Measurements from ENCODE around the gene NAP1L4. TPM values are rescaled to one million over a fixed set of nuclear protein-coding genes. Genes with fewer than 3 reads are reported as not detected.
"Not testable (repeated sequence)": the region's sequence is repeated elsewhere in the genome, so short reads cannot be mapped to it uniquely, and the experiment has no call there.

Gene NAP1L4
- total RNA-seq, 1 donor from 2014 or later, result 263 TPM

DNA sequence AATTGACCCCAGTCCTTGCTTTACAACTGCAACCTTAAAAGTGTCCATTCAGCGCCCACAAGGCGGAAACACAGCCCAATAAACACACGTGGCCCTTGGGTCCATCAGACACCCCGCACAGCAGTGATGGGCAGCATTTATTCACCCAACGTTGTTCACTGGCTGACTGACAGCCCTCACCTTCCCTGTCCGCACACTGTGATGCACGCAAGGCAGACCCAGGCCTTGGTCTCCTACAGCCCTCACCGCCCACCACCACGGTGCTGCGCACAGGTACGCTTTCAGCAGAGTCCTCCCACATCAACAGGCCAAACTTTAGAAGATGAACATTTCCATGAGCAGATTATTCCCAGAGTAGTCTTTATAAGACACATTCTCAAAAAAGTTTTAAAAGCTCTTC lies 42.2 kb downstream of the NAP1L4 start:
- peaks cover 63% of the 10 kb centered on the region for H3K4me1 Mint-ChIP-seq
- H3K27ac Mint-ChIP-seq, result peak overlapping the region; percentile 60
- intact Hi-C loops (cut with micrococcal nuclease), result loop anchor here (5.0 kb wide), 1 partner anchor 37 kb away; no protein-coding TSS in a partner anchor
- H3K4me3 Mint-ChIP-seq, result no peak overlapping the region
- DNase-seq, result no peak
- no peaks in the 10 kb centered on the region for H3K27me3 Mint-ChIP-seq
- peaks cover 80% of the 10 kb centered on the region for H3K36me3 Mint-ChIP-seq (ENCODE audit: low read depth)
- no peaks in the 10 kb centered on the region for H3K9me3 Mint-ChIP-seq

DNA sequence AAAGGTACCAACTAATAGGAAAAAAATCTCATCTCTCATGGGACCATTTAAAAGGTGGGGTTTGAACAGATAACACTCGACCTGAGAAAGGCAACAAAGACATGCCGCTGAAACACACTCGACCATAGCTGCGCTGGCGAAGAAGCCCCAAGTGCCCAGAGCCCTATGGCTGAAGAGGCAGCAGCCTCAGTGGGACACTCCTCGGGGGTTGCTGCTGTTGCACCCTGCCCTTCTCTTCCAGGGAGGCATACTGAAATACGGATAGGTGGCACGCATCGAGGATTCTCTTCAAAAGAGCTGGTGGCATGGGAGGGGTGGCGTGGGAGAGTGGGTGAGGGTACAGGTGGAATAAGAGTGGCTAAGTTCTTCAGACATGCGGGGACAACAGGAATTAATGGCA lies 44.4 kb downstream of the NAP1L4 start:
- Mint-ChIP-seq H3K4me1 (peaks cover 49% of the 10 kb centered on the region), H3K27me3 (no peaks in the 10 kb centered on the region), H3K27ac (peak overlapping the region; percentile 3), H3K9me3 (no peaks in the 10 kb centered on the region), H3K4me3 (no peak overlapping the region), H3K36me3 (ENCODE audit: low read depth) (peaks cover 67% of the 10 kb centered on the region)
- DNase-seq, result no peak
- intact Hi-C loops (cut with micrococcal nuclease), result loop anchor here (5.0 kb wide), 1 partner anchor 40 kb away; no protein-coding TSS in a partner anchor

DNA sequence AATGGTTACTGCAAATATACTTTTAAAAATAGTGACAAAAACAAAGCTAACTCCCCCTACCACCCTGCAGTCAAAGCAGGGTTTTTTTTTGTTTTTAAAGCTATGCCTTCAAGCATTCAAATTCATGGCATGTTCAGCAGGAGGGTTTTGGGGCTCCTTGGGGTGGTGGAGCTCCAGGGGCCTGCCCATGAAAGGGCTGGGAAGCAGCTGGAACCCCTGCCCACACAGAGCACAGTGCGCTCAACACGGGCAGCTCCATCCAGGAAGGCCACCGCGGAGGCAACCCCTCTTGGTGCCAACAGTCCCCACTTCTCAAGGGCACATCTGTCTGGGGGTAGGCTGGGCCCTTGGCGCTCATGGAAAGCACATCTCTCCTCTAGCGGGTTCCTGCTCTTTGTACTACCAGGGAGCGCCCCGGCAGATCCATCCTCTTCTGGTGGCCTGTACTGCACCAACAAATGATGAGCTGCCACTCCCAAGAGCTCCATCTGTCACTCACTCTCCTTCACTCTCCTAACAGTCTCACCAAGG lies 46.3 kb downstream of the NAP1L4 start:
- H3K36me3 Mint-ChIP-seq (ENCODE audit: low read depth), result peaks cover 51% of the 10 kb centered on the region
- intact Hi-C loops (cut with micrococcal nuclease), result loop anchor here (5.0 kb wide), 1 partner anchor 41 kb away; no protein-coding TSS in a partner anchor
- peaks cover 33% of the 10 kb centered on the region for H3K4me1 Mint-ChIP-seq

DNA sequence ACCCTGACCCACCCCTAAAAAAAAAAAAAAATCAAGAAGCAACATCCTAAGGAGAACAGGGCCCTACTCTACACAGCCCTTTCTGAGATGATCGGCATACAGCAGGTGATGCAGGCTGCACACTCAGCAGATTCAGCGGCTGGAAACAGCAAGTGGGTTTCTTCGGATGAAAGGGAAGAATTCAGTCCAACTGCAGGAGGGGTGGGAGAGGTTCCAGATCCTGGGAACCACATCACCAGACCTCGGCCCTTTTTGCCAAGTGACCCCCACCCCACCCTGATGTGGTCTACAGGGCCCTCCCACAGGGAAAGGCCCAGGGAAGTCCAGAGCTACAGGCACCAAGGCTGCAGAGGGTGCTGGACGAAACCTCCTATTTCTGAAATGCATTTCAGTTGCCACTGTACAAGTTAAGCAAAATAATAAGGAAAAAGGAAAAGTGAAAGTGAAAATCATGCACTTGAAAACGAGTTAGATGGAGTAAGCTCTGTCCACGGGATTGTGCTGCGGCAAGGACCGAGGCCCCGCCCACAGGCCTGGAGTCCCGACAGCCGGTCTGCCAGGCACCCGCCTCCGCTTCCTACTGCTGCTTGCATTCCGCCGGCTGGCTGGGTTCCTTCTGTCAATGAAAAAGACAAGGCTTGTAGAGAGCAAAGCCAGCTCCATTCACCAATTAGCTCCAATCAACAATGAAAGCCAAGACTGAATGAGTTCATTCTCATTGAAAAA lies 46.9 kb downstream of the NAP1L4 start:
- intact Hi-C loops (cut with micrococcal nuclease), result loop anchor here (5.0 kb wide), 1 partner anchor 42 kb away; no protein-coding TSS in a partner anchor
- peak; percentile 90 for DNase-seq
- Mint-ChIP-seq H3K27ac (peak overlapping the region; percentile 51), H3K4me3 (peak overlapping the region; percentile 5), H3K36me3 (ENCODE audit: low read depth) (peaks cover 47% of the 10 kb centered on the region), H3K4me1 (peaks cover 31% of the 10 kb centered on the region), H3K9me3 (no peaks in the 10 kb centered on the region), H3K27me3 (no peaks in the 10 kb centered on the region)

More for the DNA sequence above, 46.3 kb downstream of the NAP1L4 start:
- peak; percentile 58 for DNase-seq
- H3K27ac Mint-ChIP-seq, result peak overlapping the region; percentile 69
- peak overlapping the region; percentile 6 for H3K4me3 Mint-ChIP-seq
- no peaks in the 10 kb centered on the region for H3K27me3 Mint-ChIP-seq
- H3K9me3 Mint-ChIP-seq, result no peaks in the 10 kb centered on the region

DNA sequence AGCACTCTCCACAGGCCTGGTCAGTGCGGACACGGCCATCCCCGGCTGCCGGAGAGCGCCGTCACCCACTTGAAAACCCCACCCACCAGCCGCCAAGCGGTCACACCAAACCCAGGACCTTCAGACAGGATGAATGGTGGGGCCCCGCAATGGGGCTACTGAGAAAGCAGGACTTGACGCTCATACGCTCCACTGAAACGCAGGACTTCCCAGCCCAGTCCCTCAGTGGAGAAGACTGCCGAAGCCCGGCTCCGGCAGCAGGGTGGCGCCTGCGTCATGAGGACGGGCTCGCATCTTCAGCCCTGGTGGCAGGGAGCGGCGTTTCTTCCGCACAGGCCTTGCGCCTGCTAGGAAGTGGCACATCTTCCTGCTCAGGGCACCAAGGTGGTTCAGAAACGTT lies 47.6 kb downstream of the NAP1L4 start:
- H3K4me3 Mint-ChIP-seq, result no peak overlapping the region
- H3K36me3 Mint-ChIP-seq (ENCODE audit: low read depth), result peaks cover 44% of the 10 kb centered on the region
- H3K27me3 Mint-ChIP-seq, result no peaks in the 10 kb centered on the region
- H3K4me1 Mint-ChIP-seq, result peaks cover 30% of the 10 kb centered on the region
- intact Hi-C loops (cut with micrococcal nuclease), result no loop called here
- no peak for DNase-seq
- H3K9me3 Mint-ChIP-seq, result no peaks in the 10 kb centered on the region
- H3K27ac Mint-ChIP-seq, result peak overlapping the region; percentile 51

DNA sequence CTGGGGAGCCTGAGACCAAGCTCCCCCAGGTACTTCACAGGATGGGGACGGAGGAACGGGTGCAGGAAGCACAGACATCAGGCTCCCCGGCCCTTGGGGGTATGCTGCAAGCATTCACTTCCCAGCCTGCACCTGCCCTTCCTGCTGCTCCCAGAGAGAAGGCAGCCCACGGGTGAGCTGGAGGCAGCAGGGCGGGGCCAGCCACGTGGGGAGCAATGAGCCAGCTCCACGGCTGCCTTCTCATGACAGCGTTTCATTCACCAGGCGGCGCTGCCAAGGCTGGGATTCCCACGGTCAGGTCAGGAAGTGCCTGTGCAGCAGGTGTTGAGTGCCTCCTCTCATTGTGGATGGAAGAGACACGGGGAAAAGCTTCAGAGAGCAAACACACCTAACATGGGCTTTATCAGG lies 48.4 kb downstream of the NAP1L4 start:
- no peak overlapping the region for H3K27ac Mint-ChIP-seq
- H3K4me3 Mint-ChIP-seq, result no peak overlapping the region
- DNase-seq, result peak; percentile 60
- intact Hi-C loops (cut with micrococcal nuclease), result no loop called here
- H3K9me3 Mint-ChIP-seq, result peaks cover 3% of the 10 kb centered on the region
- H3K27me3 Mint-ChIP-seq, result no peaks in the 10 kb centered on the region
- peaks cover 44% of the 10 kb centered on the region for H3K36me3 Mint-ChIP-seq (ENCODE audit: low read depth)
- H3K4me1 Mint-ChIP-seq, result peaks cover 28% of the 10 kb centered on the region

DNA sequence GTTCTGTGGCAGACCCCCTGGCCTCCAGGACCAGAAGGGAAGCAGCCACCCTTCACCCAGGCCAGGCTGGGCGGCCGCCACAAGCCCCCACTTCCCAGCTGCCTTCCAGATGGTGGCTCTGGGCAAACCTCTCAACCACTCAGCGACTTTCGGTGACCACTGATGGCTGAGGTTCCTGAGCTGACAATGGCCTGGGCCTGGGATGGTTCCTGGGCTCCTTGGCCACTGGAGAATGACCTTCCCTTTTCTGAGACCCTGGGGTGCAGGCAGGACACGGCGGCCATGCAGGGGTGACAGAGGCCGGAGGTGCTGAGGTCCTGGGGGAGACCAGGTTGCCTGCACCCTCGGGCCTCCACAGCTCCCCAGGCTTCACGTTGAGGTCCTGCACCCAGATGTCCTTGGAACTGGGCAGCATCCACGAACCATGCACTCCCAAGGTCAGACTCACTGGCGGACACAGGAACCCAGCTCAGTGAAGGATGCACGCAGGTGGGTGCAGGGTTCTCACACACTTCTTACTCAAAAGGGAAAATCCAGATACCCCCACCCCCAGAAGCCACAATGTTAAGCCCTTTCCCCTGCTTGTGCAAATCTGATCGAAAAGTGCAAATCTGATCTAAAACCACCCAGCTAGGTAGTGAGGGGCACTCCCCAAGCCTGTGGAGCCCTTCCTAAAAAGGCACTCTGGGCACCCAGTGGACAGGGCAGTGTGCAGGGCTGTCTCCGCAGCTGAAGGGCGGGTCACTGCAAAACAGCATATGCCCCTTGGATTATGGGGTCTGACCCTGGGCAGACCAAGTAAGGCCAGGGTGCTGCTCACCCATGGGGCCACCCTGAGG lies 49.0 kb downstream of the NAP1L4 start:
- H3K4me3 Mint-ChIP-seq, result no peak overlapping the region
- peaks cover 45% of the 10 kb centered on the region for H3K36me3 Mint-ChIP-seq (ENCODE audit: low read depth)
- no peaks in the 10 kb centered on the region for H3K27me3 Mint-ChIP-seq
- peak; percentile 57 for DNase-seq
- peaks cover 28% of the 10 kb centered on the region for H3K4me1 Mint-ChIP-seq
- intact Hi-C loops (cut with micrococcal nuclease), result no loop called here
- peaks cover 3% of the 10 kb centered on the region for H3K9me3 Mint-ChIP-seq
- no peak overlapping the region for H3K27ac Mint-ChIP-seq

DNA sequence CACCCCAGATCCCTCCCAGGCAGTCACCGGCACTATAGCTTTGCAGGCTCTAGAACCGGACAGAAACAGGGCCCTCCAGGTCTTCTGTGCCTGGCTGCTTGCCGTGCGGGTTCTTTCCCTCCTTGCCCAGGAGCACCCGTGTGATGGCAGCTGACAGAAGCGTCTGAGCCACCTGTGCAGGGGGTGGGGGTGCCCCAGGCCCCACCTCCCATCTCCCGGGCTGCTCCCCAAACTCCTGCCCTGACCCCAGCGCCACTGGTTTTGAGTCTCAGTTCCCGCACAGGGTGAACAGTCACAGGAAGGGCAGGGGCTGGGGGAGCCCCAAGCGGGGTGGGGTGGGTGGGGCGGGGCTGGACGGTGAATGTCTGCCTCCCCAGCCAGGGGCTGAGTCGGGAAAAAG lies 49.7 kb downstream of the NAP1L4 start:
- Mint-ChIP-seq H3K27me3 (no peaks in the 10 kb centered on the region), H3K27ac (no peak overlapping the region), H3K36me3 (ENCODE audit: low read depth) (peaks cover 43% of the 10 kb centered on the region), H3K4me1 (peaks cover 23% of the 10 kb centered on the region), H3K4me3 (no peak overlapping the region), H3K9me3 (peaks cover 4% of the 10 kb centered on the region)
- peak; percentile 55 for DNase-seq
- intact Hi-C loops (cut with micrococcal nuclease), result no loop called here

DNA sequence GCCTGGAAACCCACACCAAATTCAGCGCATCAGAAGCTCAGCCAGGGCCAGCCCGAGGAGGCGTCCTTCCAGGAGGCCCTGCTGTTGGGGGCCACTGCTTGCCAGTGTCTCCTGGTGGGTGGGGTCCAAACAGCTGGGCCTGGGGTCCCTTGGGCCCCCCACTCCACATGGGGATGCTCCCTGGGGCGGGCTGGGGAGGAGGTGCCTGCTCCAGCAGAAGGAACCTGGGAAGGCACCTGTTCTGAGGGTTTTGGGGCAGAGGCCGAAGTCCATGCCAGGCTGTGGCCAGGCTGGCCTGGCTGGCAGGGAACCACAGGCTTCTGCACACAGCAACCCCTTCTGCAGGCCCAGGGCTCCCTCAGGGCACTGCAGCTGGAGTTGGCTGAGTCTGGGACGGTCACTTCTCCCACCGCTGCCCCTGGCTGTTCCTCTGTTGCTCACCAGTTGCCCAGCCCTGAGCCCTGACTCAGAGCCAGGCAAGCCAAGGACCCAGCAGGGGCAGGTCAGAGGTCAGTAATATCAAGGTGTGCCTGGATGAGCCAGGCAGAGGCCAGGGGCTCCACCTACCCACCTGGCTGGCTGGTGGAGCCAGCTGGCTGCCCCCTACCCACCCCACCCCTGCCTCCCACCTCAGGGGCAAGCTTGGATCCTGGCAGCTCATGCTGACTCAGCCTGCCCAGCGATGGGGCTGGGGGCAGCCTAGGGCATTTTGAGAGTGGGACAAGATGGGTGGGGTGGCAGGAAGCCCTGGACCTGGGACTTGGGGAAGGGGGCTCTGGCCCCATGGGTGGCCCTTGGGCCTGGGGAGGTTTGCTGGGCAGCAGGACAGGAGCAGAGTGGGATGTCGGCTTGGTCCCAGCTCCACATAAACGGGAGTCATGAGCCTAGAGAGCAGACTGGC lies 51.0 kb downstream of the NAP1L4 start:
- Mint-ChIP-seq H3K4me3 (no peak overlapping the region), H3K36me3 (ENCODE audit: low read depth) (peaks cover 38% of the 10 kb centered on the region), H3K27me3 (no peaks in the 10 kb centered on the region), H3K4me1 (peaks cover 15% of the 10 kb centered on the region), H3K9me3 (peaks cover 6% of the 10 kb centered on the region), H3K27ac (peak overlapping the region; percentile 51)
- intact Hi-C loops (cut with micrococcal nuclease), result no loop called here
- peak; percentile 58 for DNase-seq

DNA sequence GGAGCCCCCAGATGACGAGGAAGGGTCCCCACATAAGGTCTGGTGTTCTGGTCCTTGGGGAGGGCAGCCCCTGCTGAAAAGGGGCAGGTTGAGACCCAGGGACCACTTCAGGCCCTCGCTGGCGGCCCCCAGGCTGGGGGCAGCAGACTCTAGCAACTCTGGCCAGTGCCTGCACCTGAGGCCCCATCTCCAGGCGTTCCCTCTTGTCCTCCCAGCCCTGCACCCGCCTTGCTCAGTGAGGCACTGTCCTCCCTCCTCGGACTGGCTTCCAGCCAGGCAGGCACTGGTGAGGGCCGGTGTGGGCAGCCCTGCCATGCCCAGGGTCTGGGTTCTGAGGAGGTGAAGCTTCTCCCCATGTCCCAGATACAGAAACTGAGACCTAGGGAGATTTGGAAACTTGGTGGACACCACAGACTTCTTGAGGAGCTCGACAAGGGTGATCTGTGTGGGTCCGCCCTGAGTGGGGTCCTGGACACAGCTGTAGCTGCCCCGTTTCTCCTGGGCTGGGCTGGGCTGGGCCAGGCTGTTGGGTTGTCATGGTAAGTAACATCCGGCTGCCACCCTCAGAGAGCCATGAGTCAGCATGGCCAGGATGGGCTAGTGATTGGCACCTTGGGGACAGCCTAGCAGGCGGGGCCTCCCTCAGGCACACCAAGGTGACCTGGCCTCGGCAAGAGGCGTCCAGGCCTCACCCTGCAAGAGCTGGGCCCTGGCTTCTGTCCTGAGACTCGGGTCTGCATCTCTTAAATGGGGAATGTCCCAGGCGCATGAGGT lies 51.8 kb downstream of the NAP1L4 start:
- Mint-ChIP-seq H3K27me3 (no peaks in the 10 kb centered on the region), H3K36me3 (ENCODE audit: low read depth) (peaks cover 34% of the 10 kb centered on the region), H3K4me1 (peaks cover 6% of the 10 kb centered on the region), H3K9me3 (peaks cover 6% of the 10 kb centered on the region), H3K27ac (peak overlapping the region; percentile 37), H3K4me3 (no peak overlapping the region)
- intact Hi-C loops (cut with micrococcal nuclease), result no loop called here
- peak; percentile 79 for DNase-seq

DNA sequence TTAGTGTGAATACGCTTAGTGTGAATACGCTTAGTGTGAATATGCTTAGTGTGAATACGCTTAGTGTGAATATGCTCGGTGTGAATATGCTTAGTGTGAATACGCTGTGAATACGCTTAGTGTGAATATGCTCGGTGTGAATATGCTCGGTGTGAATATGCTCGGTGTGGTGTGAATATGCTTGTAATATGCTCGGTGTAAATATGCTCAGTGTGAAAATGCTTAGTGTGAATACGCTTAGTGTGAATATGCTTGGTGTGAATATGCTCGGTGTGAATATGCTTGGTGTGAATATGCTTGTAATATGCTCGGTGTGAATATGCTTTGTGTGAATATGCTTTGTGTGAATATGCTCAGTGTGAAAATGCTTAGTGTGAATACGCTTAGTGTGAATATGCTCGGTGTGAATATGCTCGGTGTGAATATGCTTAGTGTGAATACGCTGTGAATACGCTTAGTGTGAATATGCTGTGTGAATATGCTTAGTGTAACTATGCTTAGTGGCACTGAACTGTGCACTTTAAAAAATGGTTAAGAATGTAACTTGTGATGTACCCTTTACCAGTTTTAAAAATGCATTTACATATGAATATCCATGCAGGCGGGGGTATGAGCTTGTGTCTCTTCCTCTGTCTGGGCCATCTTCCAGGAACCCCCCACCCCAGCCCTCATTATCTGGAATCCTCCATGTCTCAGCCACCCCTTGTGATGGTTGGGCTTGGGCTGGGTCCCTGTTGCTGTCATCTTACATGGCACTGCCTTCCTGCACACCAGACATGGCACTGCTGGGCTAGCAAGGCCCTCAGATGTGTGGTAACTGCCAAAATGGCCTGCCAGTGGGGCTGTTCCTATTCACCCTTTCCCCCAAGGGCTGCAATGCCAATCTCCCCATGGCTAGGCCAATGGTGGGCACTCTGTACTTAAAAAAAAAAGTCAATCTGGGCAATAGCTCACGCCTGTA lies 53.4 kb downstream of the NAP1L4 start:
- H3K27ac Mint-ChIP-seq; H3K4me3 Mint-ChIP-seq; H3K4me1 Mint-ChIP-seq; H3K27me3 Mint-ChIP-seq; H3K9me3 Mint-ChIP-seq; DNase-seq; intact Hi-C loops (cut with micrococcal nuclease): not testable (repeated sequence)
- H3K36me3 Mint-ChIP-seq (ENCODE audit: low read depth), result peaks cover 25% of the 10 kb centered on the region
